Activated CD8-positive, alpha-beta T cell treated with anti-CD3 and anti-CD28 coated beads for 36 hours (primary cell): ENCODE results near the gene PSORS1C1. TPM values are rescaled to one million over a fixed set of nuclear protein-coding genes. Genes with fewer than 3 reads are reported as not detected.

ENCODE experiments used
- ATAC-seq: fragments of 200-7000 bp; cut with Tn5 transposase; one replicate; pipeline ENCODE4 v1.10.0; 2021; ENCODE audit warnings: mild to moderate bottlenecking, moderate library complexity
- CTCF ChIA-PET: fragments of 350-600 bp; sonication (Branson Sonifier 250); formaldehyde crosslinking; loops from one replicate; lab custom pipeline; 2021; ENCODE audit warnings: antibody characterized with exemption; lab: Charles Lee
- POLR2A ChIA-PET: fragments of 350-600 bp; sonication (Branson Sonifier 250); formaldehyde crosslinking; loops from one replicate; lab custom pipeline; 2021; ENCODE audit warnings: antibody characterized with exemption; lab: Charles Lee
- DNase-seq: peaks from one replicate; pipeline ENCODE4 v3.0.0-alpha.2; 2020
- H3K27ac Mint-ChIP-seq: one replicate; pipeline ENCODE4 v1.8.0; 2021; ENCODE audit warnings: mild to moderate bottlenecking, mixed read lengths
- H3K27me3 Mint-ChIP-seq: one replicate; pipeline ENCODE4 v1.8.0; 2021; ENCODE audit warnings: mixed read lengths
- H3K36me3 Mint-ChIP-seq: one replicate; pipeline ENCODE4 v1.8.0; 2021; ENCODE audit warnings: low read depth, mixed read lengths
- H3K4me1 Mint-ChIP-seq: one replicate; pipeline ENCODE4 v1.8.0; 2021; ENCODE audit warnings: low read depth, mixed read lengths
- H3K4me3 Mint-ChIP-seq: one replicate; pipeline ENCODE4 v1.8.0; 2021; ENCODE audit warnings: mild to moderate bottlenecking, moderate library complexity, mixed read lengths
- H3K9me3 Mint-ChIP-seq: one replicate; pipeline ENCODE4 v1.8.0; 2021; ENCODE audit warnings: mixed read lengths
- CTCF ChIP-seq: fragments of 200-600 bp; IDR thresholded peaks from one replicate; pipeline ENCODE4 v1.8.0; 2022; ENCODE audit warnings: antibody characterized with exemption, mild to moderate bottlenecking
- intact Hi-C: fragments of 100-400 bp; cut with micrococcal nuclease; formaldehyde crosslinking; loops from one replicate; pipeline ENCODE4 v1.10.0; 2022
- total RNA-seq, 2 experiments: library from RNA; stranded (reverse); gene quantifications; one replicate each; pipeline ENCODE4 v1.2.3, GENCODE V29; 2021

Gene PSORS1C1
- total RNA-seq, 2 experiments from 2014 or later = not detected

GRCh38 chr6:31090275-31090972, 24.2 kb upstream of the PSORS1C1 start:
- ChIA-PET POLR2A (interaction anchor here (0.9 to 1.4 kb wide), 3 partner anchors 170 to 210 kb away, joined by 3 to 4 read pairs (median 4); partner anchors contain the start of gene VARS2), CTCF (interaction anchor here (1.3 to 7.6 kb wide), 4 partner anchors 11 to 411 kb away, joined by 4 to 55 read pairs (median 5); partner anchors contain the start of gene VARS2)
- DNase-seq (no peak), ATAC-seq (no peak)
- no peaks in the 10 kb centered on the region for H3K27me3 Mint-ChIP-seq
- TF ChIP-seq CTCF = no peak
- H3K27ac Mint-ChIP-seq = no peak overlapping the region
- no peak overlapping the region for H3K4me3 Mint-ChIP-seq
- H3K9me3 Mint-ChIP-seq = no peaks in the 10 kb centered on the region
- intact Hi-C loops = no loop called here
- H3K36me3 Mint-ChIP-seq = no peaks in the 10 kb centered on the region
- peaks cover 26% of the 10 kb centered on the region for H3K4me1 Mint-ChIP-seq

GRCh38 chr6:31090973-31091364, 23.6 kb upstream of the PSORS1C1 start:
- TF ChIP-seq CTCF = no peak

GRCh38 chr6:31091680-31092079, 22.9 kb upstream of the PSORS1C1 start:
- CTCF ChIA-PET = interaction anchor here (0.9 to 7.6 kb wide), 9 partner anchors 11 to 412 kb away, joined by 3 to 55 read pairs (median 4); partner anchors contain the start of gene VARS2
- H3K27ac Mint-ChIP-seq = no peak overlapping the region
- ATAC-seq (no peak), DNase-seq (no peak)
- no peaks in the 10 kb centered on the region for H3K36me3 Mint-ChIP-seq
- POLR2A ChIA-PET = interaction anchor here (1.4 kb wide), 1 partner anchor 178 kb away, joined by 4 read pairs; the partner anchor contains the start of gene VARS2
- H3K9me3 Mint-ChIP-seq = no peaks in the 10 kb centered on the region
- H3K4me1 Mint-ChIP-seq = peaks cover 36% of the 10 kb centered on the region
- intact Hi-C loops = no loop called here
- no peak overlapping the region for H3K4me3 Mint-ChIP-seq
- no peaks in the 10 kb centered on the region for H3K27me3 Mint-ChIP-seq
- TF ChIP-seq CTCF = no peak

More at GRCh38 chr6:31090973-31091364, 23.6 kb upstream of the PSORS1C1 start:
- ChIA-PET CTCF (interaction anchor here (1.3 to 7.6 kb wide), 5 partner anchors 12 to 412 kb away, joined by 4 to 55 read pairs (median 4); partner anchors contain the start of gene VARS2), POLR2A (interaction anchor here (0.9 to 1.4 kb wide), 2 partner anchors 170 to 178 kb away, joined by 3 to 4 read pairs; partner anchors contain the start of gene VARS2)
- peaks cover 29% of the 10 kb centered on the region for H3K4me1 Mint-ChIP-seq
- H3K27ac Mint-ChIP-seq = no peak overlapping the region
- no peak overlapping the region for H3K4me3 Mint-ChIP-seq
- ATAC-seq (no peak), DNase-seq (no peak)
- no peaks in the 10 kb centered on the region for H3K9me3 Mint-ChIP-seq
- H3K36me3 Mint-ChIP-seq = no peaks in the 10 kb centered on the region
- intact Hi-C loops = no loop called here
- H3K27me3 Mint-ChIP-seq = no peaks in the 10 kb centered on the region

DNA sequence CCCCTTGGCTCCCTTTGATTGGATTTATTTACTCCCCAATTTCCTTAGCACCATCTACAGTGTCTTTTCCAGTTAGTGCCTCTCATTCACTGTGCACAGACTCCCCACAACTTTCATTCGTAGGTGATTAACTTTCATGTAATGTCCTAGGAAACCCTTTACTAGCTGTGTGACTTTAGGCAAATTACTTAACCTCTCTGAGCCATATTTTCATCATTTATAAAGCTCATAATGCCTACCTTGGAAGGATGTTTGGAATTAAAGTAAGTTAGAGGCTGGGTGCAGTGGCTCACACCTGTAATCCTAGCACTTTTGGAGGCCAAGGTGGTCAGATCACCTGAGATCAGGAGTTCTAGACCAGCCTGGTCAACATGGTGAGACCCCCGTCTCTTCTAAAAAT, 22.4 kb upstream of the PSORS1C1 start:
- ATAC-seq (no peak), DNase-seq (no peak)
- Mint-ChIP-seq H3K4me1 (peaks cover 36% of the 10 kb centered on the region), H3K27ac (no peak overlapping the region), H3K4me3 (no peak overlapping the region), H3K36me3 (no peaks in the 10 kb centered on the region), H3K9me3 (no peaks in the 10 kb centered on the region), H3K27me3 (no peaks in the 10 kb centered on the region)
- no peak for TF ChIP-seq CTCF
- intact Hi-C loops = no loop called here
- ChIA-PET POLR2A (no interaction called here), CTCF (interaction anchor here (0.9 to 7.6 kb wide), 8 partner anchors 10 to 362 kb away, joined by 3 to 55 read pairs (median 4); no protein-coding TSS in a partner anchor)
